ENCODE results near the gene ZCCHC24. TPM values are rescaled to one million over a fixed set of nuclear protein-coding genes. Genes with fewer than 3 reads are reported as not detected.

Gene ZCCHC24
- total and polyA plus RNA-seq, 10 donors, result 4.9 to 34.1 (median 23.7) TPM

GRCh38 chr10:79407811-79408795 is 37.3 kb downstream of the ZCCHC24 start:
- H3K9me3 ChIP-seq, result no peaks in the 10 kb centered on the region
- peaks cover 0 to 5% (median 0%) of the 10 kb centered on the region in 7 donors for H3K27me3 ChIP-seq (replicated peaks in 1 of 7)
- peak; percentile 56 for DNase-seq
- H3K27ac ChIP-seq, result peak overlapping the region in 4 of 8 donors; percentile 17 to 92 (median 51)
- WGBS, 5 donors, result 74 to 84% (median 82%) methylated on average over 15 to 17 of the region's 17 CpGs
- no peak overlapping the region for H3K4me3 ChIP-seq
- H3K4me1 ChIP-seq, result peaks cover 42 to 72% (median 62%) of the 10 kb centered on the region in 6 donors
- TF ChIP-seq CTCF (IDR thresholded peaks at IDR 0.05 in 8 of 11, conservative IDR thresholded peaks at IDR 0.05 in 3 of 11), result no peak
- TF ChIP-seq POLR2A (IDR thresholded peaks at IDR 0.05), result no peak
- no peak for TF ChIP-seq POLR2AphosphoS5 (IDR thresholded peaks at IDR 0.05)
- no peaks in the 10 kb centered on the region for H3K36me3 ChIP-seq
- intact Hi-C loops (cut with DNase I; ENCODE audit: low total_unique reads), result no loop called here

- Histone ChIP-seq H3K9me3 (no peaks in the 10 kb centered on the region), H3K27me3 (replicated peaks in 1 of 7) (peaks cover 0 to 5% (median 0%) of the 10 kb centered on the region in 7 donors), H3K4me1 (peaks cover 41 to 79% (median 66%) of the 10 kb centered on the region in 6 donors), H3K27ac (peak overlapping the region in 4 of 8 donors; percentile 16 to 92 (median 51)), H3K36me3 (no peaks in the 10 kb centered on the region), H3K4me3 (no peak overlapping the region)
- TF ChIP-seq POLR2A (IDR thresholded peaks at IDR 0.05) (no peak), CTCF (IDR thresholded peaks at IDR 0.05 in 8 of 11, conservative IDR thresholded peaks at IDR 0.05 in 3 of 11) (no peak), POLR2AphosphoS5 (IDR thresholded peaks at IDR 0.05) (no peak)
- peak; percentile 70 for DNase-seq
- 88 to 95% (median 93%) methylated on average over 6 to 9 of the region's 9 CpGs for WGBS, 5 donors
- intact Hi-C loops (cut with DNase I; ENCODE audit: low total_unique reads), result no loop called here
Measured at GRCh38 chr10:79407423-79407796, 38.0 kb downstream of the ZCCHC24 start.

GRCh38 chr10:79406683-79407422 is 38.6 kb downstream of the ZCCHC24 start:
- H3K4me1 ChIP-seq, result peaks cover 39 to 84% (median 66%) of the 10 kb centered on the region in 6 donors

More at GRCh38 chr10:79406683-79407422, 38.6 kb downstream of the ZCCHC24 start:
- no peak for TF ChIP-seq POLR2AphosphoS5 (IDR thresholded peaks at IDR 0.05)
- TF ChIP-seq POLR2A (IDR thresholded peaks at IDR 0.05), result no peak
- no peak for TF ChIP-seq CTCF (IDR thresholded peaks at IDR 0.05 in 8 of 11, conservative IDR thresholded peaks at IDR 0.05 in 3 of 11)
- Histone ChIP-seq H3K9me3 (no peaks in the 10 kb centered on the region), H3K4me3 (no peak overlapping the region), H3K27me3 (replicated peaks in 1 of 7) (peaks cover 0 to 5% (median 0%) of the 10 kb centered on the region in 7 donors), H3K27ac (peak overlapping the region in 5 of 8 donors; percentile 16 to 92 (median 82)), H3K36me3 (no peaks in the 10 kb centered on the region)
- peak; percentile 54 for DNase-seq
- 53 to 76% (median 70%) methylated on average over 5 to 13 of the region's 13 CpGs for WGBS, 5 donors
- intact Hi-C loops (cut with DNase I; ENCODE audit: low total_unique reads), result no loop called here
